A673 (cell line): ENCODE data around the gene ENTPD7. TPM values are rescaled to one million over a fixed set of nuclear protein-coding genes. Genes with fewer than 3 reads are reported as not detected.

Source experiments
- BruUV-seq: library from RNA; stranded (reverse); fragments of 400-500 nt; replicated peaks from 2 replicates; lab custom pipeline; 2021; lab: Mats Ljungman, UMichigan
- CTCF ChIA-PET: fragments of 300-600 bp; sonication (Branson Sonifier 250); formaldehyde crosslinking; loops from one replicate; lab custom pipeline; 2022; ENCODE audit warnings: antibody characterized with exemption; lab: Charles Lee
- POLR2A ChIA-PET: fragments of 300-600 bp; sonication (Branson Sonifier 250); formaldehyde crosslinking; loops from one replicate; lab custom pipeline; 2022; ENCODE audit warnings: antibody characterized with exemption; ENCODE audit not compliant: low non-redundant PET; lab: Charles Lee
- DNase-seq: peaks from one replicate; pipeline ENCODE4 v3.0.0-alpha.2; 2015; ENCODE audit warnings: low spot score
- H3K27ac ChIP-seq: fragments of 200-600 bp; sonication (generic); 2 replicates; pipeline ENCODE4 v1.5.1; 2016; ENCODE audit warnings: mixed run types, low read depth, mild to moderate bottlenecking, mixed read lengths, antibody characterized with exemption, low read length; ENCODE audit not compliant: poor library complexity, severe bottlenecking
- H3K27me3 ChIP-seq: fragments of 200-600 bp; sonication (generic); replicated peaks from 2 replicates; pipeline ENCODE4 v1.6.1; 2017; ENCODE audit warnings: mixed run types, low read depth, mild to moderate bottlenecking, mixed read lengths, antibody characterized with exemption, low read length; ENCODE audit not compliant: insufficient read depth, poor library complexity
- H3K36me3 ChIP-seq: fragments of 200-600 bp; sonication (generic); 2 replicates; pipeline ENCODE4 v1.6.1; 2016; ENCODE audit warnings: mixed run types, mild to moderate bottlenecking, mixed read lengths, antibody characterized with exemption, low read length; ENCODE audit not compliant: insufficient read depth, poor library complexity, severe bottlenecking
- H3K4me1 ChIP-seq: fragments of 200-600 bp; sonication (generic); 2 replicates; pipeline ENCODE4 v1.6.1; 2017; ENCODE audit warnings: mixed run types, mild to moderate bottlenecking, mixed read lengths, antibody characterized with exemption, low read length; ENCODE audit not compliant: insufficient read depth, poor library complexity, severe bottlenecking
- H3K4me3 ChIP-seq: fragments of 200-600 bp; sonication (generic); 2 replicates; pipeline ENCODE4 v1.5.1; 2016; ENCODE audit warnings: low read depth, mixed run types, mild to moderate bottlenecking, mixed read lengths, low read length; ENCODE audit not compliant: poor library complexity, severe bottlenecking
- H3K9me3 ChIP-seq: fragments of 200-600 bp; sonication (generic); 2 replicates; pipeline ENCODE4 v1.6.1; 2016; ENCODE audit warnings: mixed run types, low read depth, mild to moderate bottlenecking, mixed read lengths, antibody characterized with exemption, low read length; ENCODE audit not compliant: poor library complexity, severe bottlenecking
- EZH2 ChIP-seq: fragments of 200-600 bp; sonication (generic); IDR thresholded peaks from 2 replicates; pipeline ENCODE4 v1.6.1; 2017; ENCODE audit warnings: borderline replicate concordance, low read depth, mild to moderate bottlenecking, mixed read lengths, antibody characterized with exemption, low read length; ENCODE audit not compliant: poor library complexity, severe bottlenecking
- intact Hi-C: fragments of 100-400 bp; cut with micrococcal nuclease; formaldehyde crosslinking; loops from one replicate; pipeline ENCODE4 v1.10.0; 2022; ENCODE audit not compliant: unreplicated experiment
- total RNA-seq: library from RNA; stranded (reverse); gene quantifications from 2 replicates; pipeline ENCODE4 v1.2.3, GENCODE V29; 2021
- TF ChIP-seq, protein P1 (sequence below): fragments of 300-800, 200-600 bp; sonication (generic); conservative IDR thresholded peaks from 2 replicates; pipeline ENCODE4 v1.5.1; 2017; ENCODE audit warnings: low read depth, mild to moderate bottlenecking, antibody characterized with exemption, low read length, moderate library complexity, mixed read lengths

The ENTPD7 gene
- total RNA-seq, 1 experiment from 2014 or later = 11.1 TPM

DNA sequence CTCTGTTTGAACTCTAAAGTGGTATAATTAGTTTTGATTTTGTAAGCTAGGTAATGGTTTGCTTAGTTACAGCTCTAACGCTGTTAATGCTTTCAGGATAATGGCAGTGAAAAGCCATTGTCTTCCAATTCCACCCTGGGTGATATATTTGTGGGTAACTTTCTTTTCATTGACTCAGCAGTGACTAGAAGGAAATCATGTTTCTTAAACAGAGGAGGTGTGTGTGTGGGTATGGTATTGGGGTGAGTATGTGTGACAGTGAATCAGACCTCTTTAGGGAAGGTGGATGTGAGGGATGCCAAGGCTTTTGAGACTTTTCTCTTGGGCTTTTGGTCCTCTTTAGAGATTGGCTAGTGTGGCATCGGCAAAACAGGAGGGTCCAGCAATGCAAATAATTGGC, 13.6 kb downstream of the ENTPD7 start:
- H3K4me1 ChIP-seq = no peaks in the 10 kb centered on the region
- no peak overlapping the region for H3K27ac ChIP-seq
- no peak for DNase-seq
- H3K9me3 ChIP-seq = no peaks in the 10 kb centered on the region
- peaks cover 4% of the 10 kb centered on the region for H3K36me3 ChIP-seq
- POLR2A ChIA-PET = no interaction called here
- H3K27me3 ChIP-seq = no peaks in the 10 kb centered on the region
- intact Hi-C loops = no loop called here
- CTCF ChIA-PET = no interaction called here
- no TSS peak for BruUV-seq
- no peak overlapping the region for H3K4me3 ChIP-seq
- TF ChIP-seq EZH2 = no peak
- TF ChIP-seq, protein P1, sequence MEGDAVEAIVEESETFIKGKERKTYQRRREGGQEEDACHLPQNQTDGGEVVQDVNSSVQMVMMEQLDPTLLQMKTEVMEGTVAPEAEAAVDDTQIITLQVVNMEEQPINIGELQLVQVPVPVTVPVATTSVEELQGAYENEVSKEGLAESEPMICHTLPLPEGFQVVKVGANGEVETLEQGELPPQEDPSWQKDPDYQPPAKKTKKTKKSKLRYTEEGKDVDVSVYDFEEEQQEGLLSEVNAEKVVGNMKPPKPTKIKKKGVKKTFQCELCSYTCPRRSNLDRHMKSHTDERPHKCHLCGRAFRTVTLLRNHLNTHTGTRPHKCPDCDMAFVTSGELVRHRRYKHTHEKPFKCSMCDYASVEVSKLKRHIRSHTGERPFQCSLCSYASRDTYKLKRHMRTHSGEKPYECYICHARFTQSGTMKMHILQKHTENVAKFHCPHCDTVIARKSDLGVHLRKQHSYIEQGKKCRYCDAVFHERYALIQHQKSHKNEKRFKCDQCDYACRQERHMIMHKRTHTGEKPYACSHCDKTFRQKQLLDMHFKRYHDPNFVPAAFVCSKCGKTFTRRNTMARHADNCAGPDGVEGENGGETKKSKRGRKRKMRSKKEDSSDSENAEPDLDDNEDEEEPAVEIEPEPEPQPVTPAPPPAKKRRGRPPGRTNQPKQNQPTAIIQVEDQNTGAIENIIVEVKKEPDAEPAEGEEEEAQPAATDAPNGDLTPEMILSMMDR = no peak

DNA sequence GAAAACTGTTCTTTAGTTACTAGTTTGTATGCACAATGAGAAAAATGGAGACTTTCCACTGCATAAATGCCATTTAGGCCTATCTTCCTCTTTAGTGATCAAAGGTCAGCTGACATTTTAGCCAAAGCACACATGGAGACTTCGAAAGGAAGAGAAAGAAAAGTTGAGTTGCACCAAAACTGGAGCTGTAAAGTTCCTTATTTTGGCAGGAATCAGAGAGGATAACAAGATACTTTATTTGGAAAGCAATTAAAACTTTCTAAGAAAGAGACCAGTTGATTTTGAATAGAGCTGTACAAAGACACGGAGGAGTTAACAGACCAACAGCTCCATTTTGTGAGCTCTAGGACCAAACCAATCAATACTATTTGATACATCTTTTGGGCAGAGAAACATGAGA, 14.2 kb downstream of the ENTPD7 start:
- Histone ChIP-seq H3K27me3 (no peaks in the 10 kb centered on the region), H3K27ac (no peak overlapping the region), H3K9me3 (no peaks in the 10 kb centered on the region), H3K4me3 (no peak overlapping the region), H3K36me3 (peaks cover 4% of the 10 kb centered on the region), H3K4me1 (no peaks in the 10 kb centered on the region)
- no TSS peak for BruUV-seq
- intact Hi-C loops = no loop called here
- ChIA-PET POLR2A (no interaction called here), CTCF (no interaction called here)
- TF ChIP-seq EZH2 = no peak
- TF ChIP-seq, protein P1 = no peak
- no peak for DNase-seq

DNA sequence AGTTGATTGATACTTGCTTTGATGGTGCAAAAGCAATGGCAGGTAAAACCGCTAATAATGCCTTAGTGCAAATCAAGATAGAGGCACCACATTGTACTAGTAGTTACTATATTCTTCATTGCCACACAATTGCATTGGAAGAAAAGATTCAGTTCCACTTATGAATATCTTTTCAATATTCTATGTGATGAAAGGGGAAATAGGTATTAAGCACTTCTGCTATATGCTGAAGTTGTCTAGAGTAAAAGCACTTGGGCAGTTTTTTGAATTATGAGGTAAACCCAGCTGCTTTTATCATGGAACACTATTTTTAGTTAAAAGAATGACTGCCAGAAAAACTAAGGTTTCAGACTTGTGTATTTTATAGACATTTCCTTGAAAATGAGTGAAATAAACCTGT, 15.5 kb downstream of the ENTPD7 start:
- BruUV-seq = no TSS peak
- POLR2A ChIA-PET = no interaction called here
- Histone ChIP-seq H3K36me3 (peaks cover 4% of the 10 kb centered on the region), H3K27ac (no peak overlapping the region), H3K4me1 (no peaks in the 10 kb centered on the region), H3K4me3 (no peak overlapping the region), H3K27me3 (no peaks in the 10 kb centered on the region), H3K9me3 (no peaks in the 10 kb centered on the region)
- TF ChIP-seq, protein P1 = no peak
- TF ChIP-seq EZH2 = no peak
- intact Hi-C loops = no loop called here
- CTCF ChIA-PET = no interaction called here
- no peak for DNase-seq
